AG04450 (cell line): ENCODE data around the gene KLF4. TPM values are rescaled to one million over a fixed set of nuclear protein-coding genes. Genes with fewer than 3 reads are reported as not detected.

Experiments used
- CTCF ChIA-PET: fragments of 300-600, 350-600 bp; formaldehyde crosslinking; extraction: SDS; loops from one replicate; lab custom pipeline; 2022; ENCODE audit warnings: antibody characterized with exemption, inconsistent platforms; lab: Charles Lee
- POLR2A ChIA-PET: fragments of 350-600 bp; formaldehyde crosslinking; extraction: SDS; loops from one replicate; lab custom pipeline; 2021; ENCODE audit warnings: antibody characterized with exemption, inconsistent platforms; lab: Yijun Ruan, JAX
- DNase-seq: peaks from one replicate; pipeline ENCODE4 v3.0.0-alpha.2; 2011; ENCODE audit warnings: low read depth, low spot score
- H3K27ac ChIP-seq: one replicate; pipeline ENCODE4 v1.5.1; 2012; ENCODE audit warnings: low read depth, low read length, control low read depth
- H3K27me3 ChIP-seq: one replicate; pipeline ENCODE4 v1.6.0; 2012; ENCODE audit warnings: low read length; ENCODE audit not compliant: control insufficient read depth, insufficient read depth
- H3K4me3 ChIP-seq: 2 replicates; pipeline ENCODE4 v1.5.1; 2011; ENCODE audit warnings: mild to moderate bottlenecking, low read depth, low read length, control low read depth
- H3K9me3 ChIP-seq: 2 replicates; pipeline ENCODE4 v1.5.1; 2012; ENCODE audit warnings: low read length; ENCODE audit not compliant: control insufficient read depth, insufficient read depth
- polyA plus RNA-seq: library from polyadenylated mRNA; depleted of rRNA; stranded (reverse); fragments of >200 nt; gene quantifications from 2 replicates; pipeline ENCODE4 v1.2.3, GENCODE V29; 2011
- TF ChIP-seq, protein P1 (sequence below): IDR thresholded peaks from 2 replicates; pipeline ENCODE4 v1.5.1; 2011; ENCODE audit warnings: low read depth, low read length, control low read depth, inconsistent platforms

The KLF4 gene
- polyA plus RNA-seq, 1 experiment: 3.1 TPM

DNA sequence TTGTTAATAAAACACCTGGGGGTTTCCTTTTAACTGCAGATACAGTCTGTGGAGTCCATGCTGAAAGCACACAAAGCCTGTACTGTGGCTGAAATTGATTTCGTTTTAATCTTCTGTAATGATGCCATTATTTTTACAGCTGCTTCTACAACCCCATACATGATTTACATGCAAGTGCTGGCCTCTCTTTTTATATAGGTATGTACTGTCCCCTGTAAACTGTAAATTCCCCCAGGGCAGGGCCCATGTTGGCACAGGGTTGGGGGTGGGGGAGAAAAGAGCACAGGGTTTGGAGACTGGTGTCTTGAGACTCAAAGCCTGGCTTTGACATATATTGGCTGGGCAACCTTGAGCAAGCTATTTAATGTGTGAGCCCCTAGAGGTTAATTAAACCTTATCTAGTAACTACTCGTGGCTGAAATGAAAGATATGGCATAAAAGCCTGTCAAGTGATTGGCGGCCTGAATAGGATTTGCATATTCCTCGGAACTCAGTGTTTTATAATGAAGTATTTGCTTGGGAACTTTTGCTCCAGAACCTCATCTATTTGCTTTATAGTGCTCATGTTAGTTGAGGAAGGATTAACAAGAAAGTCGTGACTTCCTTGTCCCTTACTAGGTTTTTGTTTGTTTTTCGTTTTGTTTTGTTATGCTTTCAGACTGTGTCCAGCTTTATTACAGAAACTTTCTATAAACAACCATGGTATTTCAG is 34.0 kb downstream of the KLF4 start:
- H3K27me3 ChIP-seq: peaks cover 6% of the 10 kb centered on the region
- no peaks in the 10 kb centered on the region for H3K9me3 ChIP-seq
- H3K4me3 ChIP-seq: no peak overlapping the region
- no peak overlapping the region for H3K27ac ChIP-seq
- ChIA-PET POLR2A (no interaction called here), CTCF (interaction anchor here (1.0 to 2.2 kb wide), 2 partner anchors 10 to 1306 kb away, joined by 3 to 11 read pairs; no protein-coding TSS in a partner anchor)
- TF ChIP-seq, protein P1, sequence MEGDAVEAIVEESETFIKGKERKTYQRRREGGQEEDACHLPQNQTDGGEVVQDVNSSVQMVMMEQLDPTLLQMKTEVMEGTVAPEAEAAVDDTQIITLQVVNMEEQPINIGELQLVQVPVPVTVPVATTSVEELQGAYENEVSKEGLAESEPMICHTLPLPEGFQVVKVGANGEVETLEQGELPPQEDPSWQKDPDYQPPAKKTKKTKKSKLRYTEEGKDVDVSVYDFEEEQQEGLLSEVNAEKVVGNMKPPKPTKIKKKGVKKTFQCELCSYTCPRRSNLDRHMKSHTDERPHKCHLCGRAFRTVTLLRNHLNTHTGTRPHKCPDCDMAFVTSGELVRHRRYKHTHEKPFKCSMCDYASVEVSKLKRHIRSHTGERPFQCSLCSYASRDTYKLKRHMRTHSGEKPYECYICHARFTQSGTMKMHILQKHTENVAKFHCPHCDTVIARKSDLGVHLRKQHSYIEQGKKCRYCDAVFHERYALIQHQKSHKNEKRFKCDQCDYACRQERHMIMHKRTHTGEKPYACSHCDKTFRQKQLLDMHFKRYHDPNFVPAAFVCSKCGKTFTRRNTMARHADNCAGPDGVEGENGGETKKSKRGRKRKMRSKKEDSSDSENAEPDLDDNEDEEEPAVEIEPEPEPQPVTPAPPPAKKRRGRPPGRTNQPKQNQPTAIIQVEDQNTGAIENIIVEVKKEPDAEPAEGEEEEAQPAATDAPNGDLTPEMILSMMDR: no peak
- DNase-seq: no peak

DNA sequence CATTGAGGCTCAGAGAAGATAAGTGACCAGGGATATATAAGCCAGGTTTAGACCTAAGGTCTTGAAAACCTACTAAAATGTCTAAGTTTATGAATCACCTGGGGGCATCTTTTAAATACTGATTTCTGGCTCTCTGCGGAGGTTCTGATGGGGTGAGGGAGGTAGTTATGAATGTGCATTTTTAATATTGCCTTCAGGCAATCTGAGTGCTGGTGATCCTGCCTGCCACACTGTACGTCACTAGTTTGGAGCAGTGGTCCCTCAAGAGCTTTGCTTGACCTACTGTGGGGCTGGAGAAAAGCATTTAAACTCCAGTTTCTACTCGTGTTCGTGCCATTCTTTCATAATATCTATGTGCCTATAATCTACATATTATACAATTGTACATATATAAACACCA is 36.1 kb downstream of the KLF4 start:
- POLR2A ChIA-PET: no interaction called here
- no peak overlapping the region for H3K4me3 ChIP-seq
- CTCF ChIA-PET: interaction anchor here (1.7 kb wide), 1 partner anchor 31 kb away, joined by 5 read pairs; no protein-coding TSS in a partner anchor
- TF ChIP-seq, protein P1: no peak
- no peak overlapping the region for H3K27ac ChIP-seq
- H3K9me3 ChIP-seq: no peaks in the 10 kb centered on the region
- no peaks in the 10 kb centered on the region for H3K27me3 ChIP-seq
- no peak for DNase-seq

DNA sequence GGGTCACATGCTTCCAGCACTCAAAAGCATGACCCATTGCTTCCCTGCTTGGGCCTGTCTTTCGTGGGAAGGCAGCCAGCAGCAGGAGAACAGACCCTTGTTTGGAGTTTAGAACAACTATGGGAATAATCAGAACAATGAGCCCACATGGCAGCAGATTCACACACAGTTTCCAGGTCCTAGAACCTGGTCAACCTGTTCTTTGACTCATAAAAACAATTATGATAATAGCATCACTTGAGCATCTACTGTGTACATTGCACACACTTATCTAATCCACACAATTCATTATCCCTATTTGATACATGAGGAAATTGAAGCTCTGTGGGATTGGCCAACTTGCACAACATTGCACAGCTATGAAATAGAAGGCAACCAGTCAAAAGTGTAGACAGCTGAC is 41.7 kb downstream of the KLF4 start:
- CTCF ChIA-PET: interaction anchor here (1.3 kb wide), 1 partner anchor 290 kb away, joined by 3 read pairs; no protein-coding TSS in a partner anchor
- POLR2A ChIA-PET: no interaction called here
- TF ChIP-seq, protein P1: no peak
- DNase-seq: no peak
- H3K27ac ChIP-seq: no peak overlapping the region
- H3K9me3 ChIP-seq: no peaks in the 10 kb centered on the region
- no peaks in the 10 kb centered on the region for H3K27me3 ChIP-seq
- H3K4me3 ChIP-seq: no peak overlapping the region

DNA sequence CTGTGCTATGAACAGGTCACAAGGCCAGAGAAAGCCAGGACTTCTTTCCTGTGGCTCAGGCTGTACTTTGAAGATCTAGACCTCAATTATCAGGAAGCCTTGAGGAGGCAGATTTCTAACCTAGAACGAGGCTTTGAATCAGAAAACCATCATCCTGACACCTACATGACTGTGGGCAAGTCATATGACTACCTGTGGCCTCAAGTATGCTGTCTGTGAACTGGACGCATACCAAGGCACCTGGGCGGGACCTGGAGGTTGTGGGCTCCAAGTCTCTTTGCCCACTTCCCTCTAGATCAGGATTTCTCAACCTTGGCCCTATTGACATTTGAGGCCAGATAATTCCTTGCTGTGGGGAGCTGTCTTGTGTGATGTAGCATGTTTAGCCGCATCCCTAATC is 42.5 kb downstream of the KLF4 start:
- POLR2A ChIA-PET: no interaction called here
- no peaks in the 10 kb centered on the region for H3K27me3 ChIP-seq
- CTCF ChIA-PET: no interaction called here
- TF ChIP-seq, protein P1: no peak
- no peak overlapping the region for H3K27ac ChIP-seq
- no peaks in the 10 kb centered on the region for H3K9me3 ChIP-seq
- no peak overlapping the region for H3K4me3 ChIP-seq
- DNase-seq: no peak

DNA sequence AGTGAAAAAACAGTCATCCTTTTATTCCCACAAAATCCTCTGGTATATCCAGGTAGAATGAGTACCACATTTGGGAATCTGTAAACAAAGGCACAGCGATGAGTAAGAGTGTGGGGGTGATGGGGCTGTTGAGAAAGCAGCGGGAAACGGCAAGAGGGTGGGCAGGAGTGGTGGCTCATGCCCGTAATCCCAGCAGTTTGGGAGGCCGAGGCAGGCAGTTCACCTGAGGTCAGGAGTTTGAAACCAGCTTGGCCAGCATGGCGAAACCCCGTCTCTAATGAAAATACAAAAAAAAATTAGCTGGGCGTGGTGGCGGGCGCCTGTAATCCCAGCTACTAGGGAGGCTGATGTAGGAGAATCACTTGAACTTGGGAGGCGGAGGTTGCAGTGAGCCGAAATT is 43.1 kb downstream of the KLF4 start:
- TF ChIP-seq, protein P1: no peak
- DNase-seq: no peak
- ChIA-PET POLR2A (no interaction called here), CTCF (no interaction called here)
- Histone ChIP-seq H3K9me3 (no peaks in the 10 kb centered on the region), H3K27me3 (no peaks in the 10 kb centered on the region), H3K27ac (no peak overlapping the region), H3K4me3 (no peak overlapping the region)
